HL-60 (cell line): ENCODE measurements around the gene FYN.

ENCODE experiments used
- DNase-seq, 2 experiments: peaks; one replicate each; pipeline ENCODE4 v3.0.0-alpha.2; 2010 to 2020; ENCODE audit warnings: low read depth in 1 of 2, low spot score in 1 of 2
- H3K27ac ChIP-seq: fragments of 250-450 bp; sonication (Bioruptor Pico); replicated peaks from 2 replicates; pipeline ENCODE4 v1.5.1; 2020; ENCODE audit warnings: mild to moderate bottlenecking, moderate library complexity
- H3K27me3 ChIP-seq: fragments of 250-450 bp; sonication (Bioruptor Pico); 2 replicates; pipeline ENCODE4 v1.5.1; 2021; ENCODE audit warnings: mild to moderate bottlenecking, moderate library complexity; ENCODE audit not compliant: insufficient read depth, poor library complexity, severe bottlenecking
- H3K4me3 ChIP-seq: replicated peaks from 2 replicates; pipeline ENCODE4 v1.5.1; 2011; ENCODE audit warnings: mild to moderate bottlenecking, control low read depth, low read length; ENCODE audit not compliant: insufficient read depth
- CTCF ChIP-seq: IDR thresholded peaks from one replicate; pipeline ENCODE4 v1.5.1; 2011; ENCODE audit warnings: low read length, control low read depth, inconsistent platforms; ENCODE audit not compliant: insufficient read depth
- GABPA ChIP-seq: IDR thresholded peaks from 2 replicates; pipeline ENCODE4 v1.6.1; 2012; ENCODE audit warnings: low read depth
- POLR2AphosphoS5 ChIP-seq: IDR thresholded peaks from 2 replicates; pipeline ENCODE4 v1.6.1; 2012; ENCODE audit warnings: low read depth
- SPI1 ChIP-seq: IDR thresholded peaks from 2 replicates; pipeline ENCODE4 v1.6.1; 2012; ENCODE audit warnings: low read depth, mild to moderate bottlenecking, borderline replicate concordance
- TF ChIP-seq, protein P1 (sequence below): IDR thresholded peaks from 2 replicates; pipeline ENCODE4 v1.6.1; 2012; ENCODE audit warnings: low read depth; ENCODE audit not compliant: insufficient replicate concordance

FYN gene

DNA sequence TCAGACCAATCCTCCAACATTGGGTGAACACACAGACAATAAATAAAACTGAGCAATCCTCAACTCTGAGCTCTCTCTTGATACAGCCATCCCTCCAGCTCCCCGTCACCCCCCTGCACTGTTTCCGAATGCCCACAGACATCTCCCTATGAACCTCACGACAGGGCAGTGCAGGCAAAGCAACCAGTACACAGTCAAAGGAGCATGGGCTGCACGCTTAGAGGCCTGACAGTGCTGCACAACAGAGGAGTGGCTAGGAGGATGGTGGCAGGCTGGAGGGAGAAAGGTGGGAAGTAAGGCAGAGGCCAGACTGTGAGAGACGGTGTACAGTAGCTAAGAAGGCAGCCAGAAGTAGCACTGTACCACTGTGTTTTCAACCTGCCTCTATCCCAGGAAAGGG, 24.0 kb downstream of the FYN start:
- Histone ChIP-seq H3K4me3 (no peak overlapping the region), H3K27me3 (no peaks in the 10 kb centered on the region), H3K27ac (no peak overlapping the region)
- DNase-seq: no peak
- TF ChIP-seq POLR2AphosphoS5 (no peak), CTCF (no peak), SPI1 (no peak), GABPA (no peak)
- TF ChIP-seq, protein P1, sequence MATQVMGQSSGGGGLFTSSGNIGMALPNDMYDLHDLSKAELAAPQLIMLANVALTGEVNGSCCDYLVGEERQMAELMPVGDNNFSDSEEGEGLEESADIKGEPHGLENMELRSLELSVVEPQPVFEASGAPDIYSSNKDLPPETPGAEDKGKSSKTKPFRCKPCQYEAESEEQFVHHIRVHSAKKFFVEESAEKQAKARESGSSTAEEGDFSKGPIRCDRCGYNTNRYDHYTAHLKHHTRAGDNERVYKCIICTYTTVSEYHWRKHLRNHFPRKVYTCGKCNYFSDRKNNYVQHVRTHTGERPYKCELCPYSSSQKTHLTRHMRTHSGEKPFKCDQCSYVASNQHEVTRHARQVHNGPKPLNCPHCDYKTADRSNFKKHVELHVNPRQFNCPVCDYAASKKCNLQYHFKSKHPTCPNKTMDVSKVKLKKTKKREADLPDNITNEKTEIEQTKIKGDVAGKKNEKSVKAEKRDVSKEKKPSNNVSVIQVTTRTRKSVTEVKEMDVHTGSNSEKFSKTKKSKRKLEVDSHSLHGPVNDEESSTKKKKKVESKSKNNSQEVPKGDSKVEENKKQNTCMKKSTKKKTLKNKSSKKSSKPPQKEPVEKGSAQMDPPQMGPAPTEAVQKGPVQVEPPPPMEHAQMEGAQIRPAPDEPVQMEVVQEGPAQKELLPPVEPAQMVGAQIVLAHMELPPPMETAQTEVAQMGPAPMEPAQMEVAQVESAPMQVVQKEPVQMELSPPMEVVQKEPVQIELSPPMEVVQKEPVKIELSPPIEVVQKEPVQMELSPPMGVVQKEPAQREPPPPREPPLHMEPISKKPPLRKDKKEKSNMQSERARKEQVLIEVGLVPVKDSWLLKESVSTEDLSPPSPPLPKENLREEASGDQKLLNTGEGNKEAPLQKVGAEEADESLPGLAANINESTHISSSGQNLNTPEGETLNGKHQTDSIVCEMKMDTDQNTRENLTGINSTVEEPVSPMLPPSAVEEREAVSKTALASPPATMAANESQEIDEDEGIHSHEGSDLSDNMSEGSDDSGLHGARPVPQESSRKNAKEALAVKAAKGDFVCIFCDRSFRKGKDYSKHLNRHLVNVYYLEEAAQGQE: no peak

- DNase-seq: no peak
- no peak overlapping the region for H3K4me3 ChIP-seq
- H3K27me3 ChIP-seq: no peaks in the 10 kb centered on the region
- no peak overlapping the region for H3K27ac ChIP-seq
- TF ChIP-seq SPI1 (no peak), CTCF (no peak), GABPA (no peak), POLR2AphosphoS5 (no peak)
- TF ChIP-seq, protein P1: no peak
Observed at GRCh38 chr6:111848262-111848812, 24.9 kb downstream of the FYN start.

DNA sequence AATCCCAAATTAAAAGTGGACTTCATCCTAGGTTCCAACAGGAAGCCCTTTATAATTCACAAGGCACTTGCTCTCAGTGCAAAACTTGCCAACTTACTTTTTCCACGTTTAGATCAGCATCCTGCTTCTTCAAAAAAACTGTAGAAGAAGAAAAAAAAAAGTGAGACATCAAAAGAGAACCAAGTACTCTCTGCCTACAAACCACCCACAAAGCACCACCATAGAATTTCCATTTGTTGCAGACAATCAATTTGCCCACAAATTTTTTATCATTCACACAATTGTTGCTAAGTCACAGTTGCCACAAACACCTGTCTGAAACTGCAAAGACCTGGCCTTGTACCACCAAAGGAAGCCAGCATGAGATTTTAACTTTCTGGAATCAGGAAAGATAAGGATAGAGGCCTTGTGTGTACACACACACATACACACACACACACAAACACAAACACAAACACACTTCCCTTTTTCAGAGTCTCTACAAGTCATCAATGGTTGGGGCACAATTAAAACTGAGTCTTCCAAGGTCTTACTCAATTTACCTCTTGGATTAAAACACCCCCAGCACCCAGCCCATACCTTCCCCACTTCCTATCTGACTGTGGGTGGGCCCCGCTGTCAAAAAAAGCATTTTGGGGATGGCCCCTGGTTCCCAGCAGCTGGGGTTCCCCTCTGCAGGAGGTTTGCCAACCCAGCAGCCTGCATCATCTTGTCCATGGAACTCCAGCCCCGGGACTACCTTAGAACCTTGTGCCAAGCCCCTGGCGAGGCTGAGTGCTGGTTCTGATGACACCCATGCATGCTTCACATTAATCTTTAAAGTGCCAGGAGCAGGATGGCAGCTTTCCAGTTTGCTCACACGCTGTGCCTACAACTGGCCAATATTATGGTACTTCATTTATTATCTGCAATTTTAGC, 26.5 kb downstream of the FYN start:
- Histone ChIP-seq H3K27me3 (no peaks in the 10 kb centered on the region), H3K4me3 (no peak overlapping the region), H3K27ac (no peak overlapping the region)
- DNase-seq: no peak
- TF ChIP-seq GABPA: no peak
- TF ChIP-seq POLR2AphosphoS5: no peak
- 0 out of 2 replicates have a peak, but pooled peaks have one; percentile 25 for TF ChIP-seq SPI1
- TF ChIP-seq, protein P1: no peak
